ENCODE results near the gene EVI2A. TPM values are rescaled to one million over a fixed set of nuclear protein-coding genes. Genes with fewer than 3 reads are reported as not detected.
"Not testable (repeated sequence)": the region's sequence is repeated elsewhere in the genome, so short reads cannot be mapped to it uniquely, and the experiment has no call there.

EVI2A gene
- polyA plus RNA-seq, 12 donors, result 1.3 to 4.2 (median 1.8) TPM; not detected in 2

- DNase-seq, result no peak
These were observed 7.2 kb downstream of the EVI2A start, which contains the start of gene EVI2B for GRCh38 chr17:31313982-31314781. Gene EVI2B (minus strand): TSS chr17:31314054. CDS start chr17:31305609, 8,445 bp downstream.

- not testable (repeated sequence) for DNase-seq
These were observed 9.2 kb downstream of the EVI2A start for GRCh38 chr17:31312223-31312622.

GRCh38 chr17:31311526-31311925 lies 9.9 kb downstream of the EVI2A start:
- DNase-seq, result no peak

GRCh38 chr17:31310886-31311285 lies 10.5 kb downstream of the EVI2A start:
- no peak for DNase-seq

GRCh38 chr17:31310260-31310659 lies 11.2 kb downstream of the EVI2A start:
- no peak for DNase-seq

GRCh38 chr17:31309556-31309955 lies 11.9 kb downstream of the EVI2A start:
- DNase-seq, result no peak

- DNase-seq, result no peak
These were observed 12.8 kb downstream of the EVI2A start for GRCh38 chr17:31308372-31309334.

GRCh38 chr17:31307640-31308039 lies 13.8 kb downstream of the EVI2A start:
- DNase-seq, result no peak

GRCh38 chr17:31299624-31300023 lies 21.8 kb downstream of the EVI2A start:
- no peak for DNase-seq

GRCh38 chr17:31297090-31297489 lies 24.3 kb downstream of the EVI2A start, which contains the start of gene OMG:
Gene OMG (minus strand): TSS chr17:31297239. CDS start chr17:31296331, 908 bp downstream.
- no peak for DNase-seq

- DNase-seq, result no peak
These were observed 25.3 kb downstream of the EVI2A start for GRCh38 chr17:31296142-31296541.

- DNase-seq, result no peak
These were observed 25.9 kb downstream of the EVI2A start for GRCh38 chr17:31295489-31295871.

- no peak for DNase-seq
These were observed 26.5 kb downstream of the EVI2A start for GRCh38 chr17:31294820-31295488.

GRCh38 chr17:31294231-31294630 lies 27.2 kb downstream of the EVI2A start:
- DNase-seq, result no peak

GRCh38 chr17:31293581-31293980 lies 27.8 kb downstream of the EVI2A start:
- no peak for DNase-seq

GRCh38 chr17:31291820-31292219 lies 29.6 kb downstream of the EVI2A start:
- DNase-seq, result no peak

- DNase-seq, result no peak
These were observed 31.6 kb downstream of the EVI2A start for GRCh38 chr17:31289790-31290189.

GRCh38 chr17:31287932-31288331 lies 33.5 kb downstream of the EVI2A start:
- DNase-seq, result not testable (repeated sequence)

GRCh38 chr17:31286587-31286986 lies 34.8 kb downstream of the EVI2A start:
- no peak for DNase-seq

GRCh38 chr17:31283841-31284240 lies 37.6 kb downstream of the EVI2A start:
- DNase-seq, result no peak

- no peak for DNase-seq
These were observed 40.4 kb downstream of the EVI2A start for GRCh38 chr17:31281061-31281460.

GRCh38 chr17:31279401-31279800 lies 42.0 kb downstream of the EVI2A start:
- DNase-seq, result no peak

All from muscle of arm (tissue), 12 donors.